ENCODE measurements around the gene DDX1. TPM values are rescaled to one million over a fixed set of nuclear protein-coding genes. Genes with fewer than 3 reads are reported as not detected.

The DDX1 gene
- total and polyA plus RNA-seq, 2 experiments from 2014 or later = 99.9 to 102 TPM

GRCh38 chr2:15584316-15584715 is 7.4 kb upstream of the DDX1 start (continued):
- TF ChIP-seq ETS1 (IDR thresholded peaks at IDR 0.05) = no peak
- no peak for TF ChIP-seq POLR2AphosphoS5 (IDR thresholded peaks at IDR 0.05; ENCODE audit: low read depth)
- TF ChIP-seq REST (IDR thresholded peaks at IDR 0.05; ENCODE audit: unreplicated experiment) = no peak
- TF ChIP-seq EZH2phosphoT487 (IDR thresholded peaks at IDR 0.05; ENCODE audit: unreplicated experiment) = no peak

- Histone ChIP-seq H3K79me2 (replicated peaks; ENCODE audit: insufficient read depth) (no peaks in the 10 kb centered on the region), H3K27ac (ENCODE audit: low read depth) (no peak overlapping the region), H3K4me2 (no peak overlapping the region), H3K27me3 (ENCODE audit: insufficient read depth) (no peaks in the 10 kb centered on the region), H3K4me1 (ENCODE audit: insufficient read depth) (no peaks in the 10 kb centered on the region), H3K4me3 (no peak overlapping the region), H3K9me2 (ENCODE audit: insufficient read depth) (no peaks in the 10 kb centered on the region), H4K20me1 (replicated peaks; ENCODE audit: insufficient read depth) (no peaks in the 10 kb centered on the region), H3K36me3 (ENCODE audit: insufficient read depth) (no peaks in the 10 kb centered on the region), H2AFZ (no peak overlapping the region), H3F3A (replicated peaks; ENCODE audit: low read depth) (no peaks in the 10 kb centered on the region)
- Mint-ChIP-seq H3K27ac (no peak overlapping the region), H3K36me3 (ENCODE audit: low read depth) (no peaks in the 10 kb centered on the region), H3K9me3 (no peaks in the 10 kb centered on the region), H3K27me3 (ENCODE audit: insufficient read depth, low read depth, poor library complexity) (no peaks in the 10 kb centered on the region), H3K4me3 (no peak overlapping the region), H3K4me1 (no peaks in the 10 kb centered on the region)
- no peak for TF ChIP-seq JUNB (IDR thresholded peaks at IDR 0.05; ENCODE audit: unreplicated experiment)
- peak; percentile 60 for TF ChIP-seq ZNF331 (CRISPR knock-in tag; IDR thresholded peaks at IDR 0.05; ENCODE audit: low read depth)
- no peak for ATAC-seq
- DNase-seq (ENCODE audit: low spot score) = no peak
These were observed 6.8 kb upstream of the DDX1 start for GRCh38 chr2:15584767-15585469.

- Histone ChIP-seq H3K27me3 (ENCODE audit: insufficient read depth) (no peaks in the 10 kb centered on the region), H4K20me1 (replicated peaks; ENCODE audit: insufficient read depth) (no peaks in the 10 kb centered on the region), H3K9me2 (ENCODE audit: insufficient read depth) (no peaks in the 10 kb centered on the region), H3K4me2 (no peak overlapping the region), H3K4me1 (ENCODE audit: insufficient read depth) (peaks cover 9% of the 10 kb centered on the region), H3K4me3 (no peak overlapping the region), H3F3A (replicated peaks; ENCODE audit: low read depth) (no peaks in the 10 kb centered on the region), H3K36me3 (ENCODE audit: insufficient read depth) (no peaks in the 10 kb centered on the region), H3K27ac (ENCODE audit: low read depth) (no peak overlapping the region), H2AFZ (no peak overlapping the region), H3K79me2 (replicated peaks; ENCODE audit: insufficient read depth) (peaks cover 14% of the 10 kb centered on the region)
- no peaks in the 10 kb centered on the region; the same call in 2 of the 3 replicates for H3K9me3 Mint-ChIP-seq
- no peaks in the 10 kb centered on the region for H3K36me3 Mint-ChIP-seq (ENCODE audit: low read depth)
- peak; percentile 8; the same call in 2 of the 3 replicates for ATAC-seq
- TF ChIP-seq CTCF (conservative IDR thresholded peaks at IDR 0.05; ENCODE audit: low read depth in 2 of 2) (peak; percentile 81 to 85), ZNF114 (CRISPR knock-in tag; IDR thresholded peaks at IDR 0.05) (no peak)
- no peak overlapping the region for H3K4me3 Mint-ChIP-seq
- H3K27ac Mint-ChIP-seq = no peak overlapping the region
- peaks cover 12% of the 10 kb centered on the region for H3K4me1 Mint-ChIP-seq
- H3K27me3 Mint-ChIP-seq (ENCODE audit: insufficient read depth, low read depth, poor library complexity) = no peaks in the 10 kb centered on the region
- peak; percentile 74 for DNase-seq (ENCODE audit: low spot score)
These were observed 3.2 kb upstream of the DDX1 start for GRCh38 chr2:15588329-15588919.

Measured in GM23338 (cell line).